Measurements from ENCODE around the gene LUC7L2. TPM values are rescaled to one million over a fixed set of nuclear protein-coding genes. Genes with fewer than 3 reads are reported as not detected.
A peak's percentile ranks its signal among the peaks of the same experiment; 100 is the strongest.
"Not testable (repeated sequence)": the region's sequence is repeated elsewhere in the genome, so short reads cannot be mapped to it uniquely, and the experiment has no call there.

LUC7L2 gene
- total RNA-seq, 1 donor from 2014 or later, result 94.7 TPM

GRCh38 chr7:139397192-139397591 lies 37.5 kb downstream of the LUC7L2 start:
- TF ChIP-seq CTCF (IDR thresholded peaks at IDR 0.05; ENCODE audit: unreplicated experiment), result no peak
- Mint-ChIP-seq H3K4me3 (ENCODE audit: low read depth) (no peak overlapping the region), H3K27me3 (no peaks in the 10 kb centered on the region), H3K9me3 (ENCODE audit: low read depth) (peaks cover 3% of the 10 kb centered on the region), H3K4me1 (ENCODE audit: low read depth) (no peaks in the 10 kb centered on the region), H3K36me3 (ENCODE audit: insufficient read depth) (peaks cover 25% of the 10 kb centered on the region), H3K27ac (no peak overlapping the region)
- DNase-seq (ENCODE audit: low spot score, unreplicated experiment), result no peak

- H3K27me3 Mint-ChIP-seq, result no peaks in the 10 kb centered on the region
- no peaks in the 10 kb centered on the region for H3K9me3 Mint-ChIP-seq (ENCODE audit: low read depth)
- no peak overlapping the region for H3K4me3 Mint-ChIP-seq (ENCODE audit: low read depth)
- DNase-seq (ENCODE audit: low spot score, unreplicated experiment), result no peak
- H3K27ac Mint-ChIP-seq, result peak overlapping the region; percentile 40
- no peaks in the 10 kb centered on the region for H3K4me1 Mint-ChIP-seq (ENCODE audit: low read depth)
- H3K36me3 Mint-ChIP-seq (ENCODE audit: insufficient read depth), result peaks cover 39% of the 10 kb centered on the region
- no peak for TF ChIP-seq CTCF (IDR thresholded peaks at IDR 0.05; ENCODE audit: unreplicated experiment)
Measured at GRCh38 chr7:139403601-139404000, 43.9 kb downstream of the LUC7L2 start.

GRCh38 chr7:139407555-139407954 lies 47.9 kb downstream of the LUC7L2 start:
- TF ChIP-seq CTCF (IDR thresholded peaks at IDR 0.05; ENCODE audit: unreplicated experiment), result no peak
- Mint-ChIP-seq H3K36me3 (ENCODE audit: insufficient read depth) (peaks cover 35% of the 10 kb centered on the region), H3K4me1 (ENCODE audit: low read depth) (no peaks in the 10 kb centered on the region), H3K27me3 (no peaks in the 10 kb centered on the region), H3K27ac (no peak overlapping the region), H3K4me3 (ENCODE audit: low read depth) (no peak overlapping the region), H3K9me3 (ENCODE audit: low read depth) (no peaks in the 10 kb centered on the region)
- DNase-seq (ENCODE audit: low spot score, unreplicated experiment), result no peak

- not testable (repeated sequence) for H3K4me1 Mint-ChIP-seq (ENCODE audit: low read depth); H3K27ac Mint-ChIP-seq; H3K27me3 Mint-ChIP-seq; H3K9me3 Mint-ChIP-seq (ENCODE audit: low read depth); H3K4me3 Mint-ChIP-seq (ENCODE audit: low read depth); DNase-seq (ENCODE audit: low spot score, unreplicated experiment)
- H3K36me3 Mint-ChIP-seq (ENCODE audit: insufficient read depth), result peaks cover 33% of the 10 kb centered on the region
Measured at GRCh38 chr7:139414743-139415402, 55.2 kb downstream of the LUC7L2 start.

- Mint-ChIP-seq H3K27me3 (no peaks in the 10 kb centered on the region), H3K4me1 (ENCODE audit: low read depth) (no peaks in the 10 kb centered on the region), H3K36me3 (ENCODE audit: insufficient read depth) (peaks cover 37% of the 10 kb centered on the region), H3K4me3 (ENCODE audit: low read depth) (no peak overlapping the region), H3K27ac (peak overlapping the region; percentile 87), H3K9me3 (ENCODE audit: low read depth) (no peaks in the 10 kb centered on the region)
- no peak for TF ChIP-seq CTCF (IDR thresholded peaks at IDR 0.05; ENCODE audit: unreplicated experiment)
- DNase-seq (ENCODE audit: low spot score, unreplicated experiment), result no peak
Measured at GRCh38 chr7:139416405-139416804, 56.7 kb downstream of the LUC7L2 start.

- no peak for DNase-seq (ENCODE audit: low spot score, unreplicated experiment)
- H3K9me3 Mint-ChIP-seq (ENCODE audit: low read depth), result no peaks in the 10 kb centered on the region
- H3K4me1 Mint-ChIP-seq (ENCODE audit: low read depth), result no peaks in the 10 kb centered on the region
- H3K27me3 Mint-ChIP-seq, result no peaks in the 10 kb centered on the region
- no peak overlapping the region for H3K27ac Mint-ChIP-seq
- H3K4me3 Mint-ChIP-seq (ENCODE audit: low read depth), result no peak overlapping the region
- H3K36me3 Mint-ChIP-seq (ENCODE audit: insufficient read depth), result peaks cover 34% of the 10 kb centered on the region
- TF ChIP-seq CTCF (IDR thresholded peaks at IDR 0.05; ENCODE audit: unreplicated experiment), result no peak
Measured at GRCh38 chr7:139417478-139417877, 57.8 kb downstream of the LUC7L2 start.

Measured in progenitor cell of endocrine pancreas (in vitro differentiated cells).